DND-41 (cell line): Measurements from ENCODE around the gene ANO3.

Experiments
- CTCF ChIP-seq: IDR thresholded peaks from 2 replicates; pipeline ENCODE4 v1.5.1; 2012; ENCODE audit warnings: borderline replicate concordance, low read length, moderate library complexity, mild to moderate bottlenecking; ENCODE audit not compliant: poor library complexity, severe bottlenecking; ENCODE audit errors: extremely low read depth
- EZH2 ChIP-seq: IDR thresholded peaks from 3 replicates; pipeline ENCODE4 v1.6.1; 2012; ENCODE audit warnings: borderline replicate concordance, low read depth, mild to moderate bottlenecking, moderate library complexity, low read length, inconsistent platforms; ENCODE audit not compliant: severe bottlenecking

DNA sequence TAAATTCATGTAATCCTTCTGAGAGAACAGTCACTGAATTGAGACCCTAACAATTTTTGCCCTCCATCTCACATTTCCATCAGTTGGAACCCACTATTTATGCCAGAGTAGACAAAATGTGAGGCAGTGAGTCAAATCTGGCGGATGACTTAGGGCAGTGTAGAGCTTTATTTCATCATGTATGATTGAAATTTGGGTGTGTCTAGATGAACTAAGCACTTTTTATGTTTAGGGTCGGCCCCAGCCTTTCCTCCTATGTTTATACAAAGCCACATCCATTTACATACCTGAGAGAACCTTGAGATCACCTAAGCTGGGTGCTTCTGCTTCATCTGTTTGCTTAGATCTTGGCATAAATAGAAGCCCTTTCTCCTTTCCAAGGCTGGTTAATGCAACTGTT lies 255.1 kb downstream of the ANO3 start:
- TF ChIP-seq CTCF (no peak), EZH2 (no peak)
